SU-DHL-6 (cell line): ENCODE data around the gene TPD52L1.
A peak's percentile ranks its signal among the peaks of the same experiment; 100 is the strongest.

Source experiments
- H2AFZ ChIP-seq: fragments of 200-600 bp; sonication (generic); 2 replicates; pipeline ENCODE4 v1.6.1; 2014; ENCODE audit warnings: low read depth, mild to moderate bottlenecking, moderate library complexity, mixed read lengths, antibody characterized with exemption, low read length; ENCODE audit not compliant: severe bottlenecking
- H3F3A ChIP-seq: fragments of 200-600 bp; shearing (Covaris generic); 2 replicates; pipeline ENCODE4 v1.6.0; 2016; ENCODE audit warnings: antibody characterized with exemption, mild to moderate bottlenecking; ENCODE audit not compliant: insufficient read depth
- H3K27ac ChIP-seq: fragments of 200-600 bp; sonication (generic); 2 replicates; pipeline ENCODE4 v1.5.1; 2016; ENCODE audit warnings: low read depth, mild to moderate bottlenecking, low read length, moderate library complexity, mixed read lengths
- H3K27me3 ChIP-seq: fragments of 200-600 bp; sonication (generic), shearing (Covaris generic); 2 replicates; pipeline ENCODE4 v1.6.0; 2014; ENCODE audit warnings: mild to moderate bottlenecking, low read length
- H3K36me3 ChIP-seq: fragments of 200-600 bp; sonication (generic); 2 replicates; pipeline ENCODE4 v1.6.1; 2014; ENCODE audit warnings: mild to moderate bottlenecking, low read length, mixed read lengths
- H3K4me2 ChIP-seq: fragments of 300-600, 200-600 bp; shearing (Covaris generic), sonication (generic); 2 replicates; pipeline ENCODE4 v1.6.0; 2014; ENCODE audit warnings: low read length, low read depth, mild to moderate bottlenecking; ENCODE audit not compliant: poor library complexity, severe bottlenecking
- H3K4me3 ChIP-seq: fragments of 200-600 bp; sonication (generic); 2 replicates; pipeline ENCODE4 v1.5.1; 2014; ENCODE audit warnings: antibody characterized with exemption, low read length, mild to moderate bottlenecking, mixed read lengths; ENCODE audit not compliant: insufficient read depth, poor library complexity, severe bottlenecking
- H3K79me2 ChIP-seq: fragments of 200-600 bp; sonication (generic); 2 replicates; pipeline ENCODE4 v1.6.1; 2014; ENCODE audit warnings: mild to moderate bottlenecking, low read length, moderate library complexity; ENCODE audit not compliant: insufficient read depth
- H3K9ac ChIP-seq: fragments of 200-600 bp; sonication (generic); 2 replicates; pipeline ENCODE4 v1.7.0; 2014; ENCODE audit warnings: mild to moderate bottlenecking, low read length
- H3K9me2 ChIP-seq: fragments of 200-600 bp; sonication (generic); replicated peaks from 2 replicates; pipeline ENCODE4 v1.6.1; 2014; ENCODE audit warnings: low read length; ENCODE audit not compliant: insufficient read depth
- H3K9me3 ChIP-seq: fragments of 200-600 bp; sonication (generic); 2 replicates; pipeline ENCODE4 v1.6.1; 2014; ENCODE audit warnings: low read length, mixed read lengths; ENCODE audit not compliant: insufficient read depth
- H4K20me1 ChIP-seq: fragments of 200-600 bp; sonication (generic); 2 replicates; pipeline ENCODE4 v1.6.1; 2014; ENCODE audit warnings: low read depth, mild to moderate bottlenecking, antibody characterized with exemption, low read length, moderate library complexity, mixed read lengths
- CTCF ChIP-seq: fragments of 200-600 bp; sonication (generic); IDR thresholded peaks from one replicate; pipeline ENCODE4 v1.5.1; 2017; ENCODE audit warnings: antibody characterized with exemption, mild to moderate bottlenecking, low read length, moderate library complexity; ENCODE audit not compliant: insufficient read depth, poor library complexity, severe bottlenecking
- EZH2phosphoT487 ChIP-seq: fragments of 200-600 bp; sonication (generic), shearing (Covaris generic); conservative IDR thresholded peaks from 2 replicates; pipeline ENCODE4 v1.6.1; 2018; ENCODE audit warnings: mild to moderate bottlenecking, antibody characterized with exemption, low read length, moderate library complexity, mixed read lengths

TPD52L1 gene

GRCh38 chr6:125302840-125303511 lies 149.4 kb downstream of the TPD52L1 start:
- Histone ChIP-seq H3K79me2 (peaks cover 30% of the 10 kb centered on the region), H4K20me1 (no peaks in the 10 kb centered on the region), H3F3A (peaks cover 14% of the 10 kb centered on the region), H3K27ac (peak overlapping the region; percentile 69; the same call in 1 of the 2 replicates), H2AFZ (peak overlapping the region; percentile 68), H3K36me3 (peaks cover 19% of the 10 kb centered on the region), H3K9me2 (no peaks in the 10 kb centered on the region), H3K27me3 (no peaks in the 10 kb centered on the region), H3K9ac (no peak overlapping the region), H3K9me3 (no peaks in the 10 kb centered on the region), H3K4me3 (no peak overlapping the region), H3K4me2 (no peak overlapping the region)
- TF ChIP-seq CTCF (no peak), EZH2phosphoT487 (no peak)

- Histone ChIP-seq H3K9me3 (no peaks in the 10 kb centered on the region), H3K9me2 (no peaks in the 10 kb centered on the region), H3K27ac (no peak overlapping the region), H3K9ac (no peak overlapping the region), H3K27me3 (no peaks in the 10 kb centered on the region), H3K79me2 (peaks cover 27% of the 10 kb centered on the region), H3F3A (peaks cover 14% of the 10 kb centered on the region), H3K36me3 (peaks cover 14% of the 10 kb centered on the region), H3K4me2 (no peak overlapping the region), H2AFZ (peak overlapping the region; percentile 28), H3K4me3 (no peak overlapping the region), H4K20me1 (no peaks in the 10 kb centered on the region)
- no peak for TF ChIP-seq CTCF
Observed at GRCh38 chr6:125303512-125303854, 149.9 kb downstream of the TPD52L1 start.

GRCh38 chr6:125304970-125305660 lies 151.5 kb downstream of the TPD52L1 start:
- H2AFZ ChIP-seq: no peak overlapping the region
- no peaks in the 10 kb centered on the region for H3K9me2 ChIP-seq
- no peak for TF ChIP-seq EZH2phosphoT487
- TF ChIP-seq CTCF: no peak
- H4K20me1 ChIP-seq: no peaks in the 10 kb centered on the region
- H3K79me2 ChIP-seq: peaks cover 12% of the 10 kb centered on the region
- H3K4me2 ChIP-seq: no peak overlapping the region
- peaks cover 14% of the 10 kb centered on the region for H3F3A ChIP-seq
- H3K9ac ChIP-seq: no peak overlapping the region
- H3K4me3 ChIP-seq: no peak overlapping the region
- no peaks in the 10 kb centered on the region for H3K9me3 ChIP-seq
- H3K36me3 ChIP-seq: 0 out of 2 replicates have a peak, but pooled peaks cover 3% of the 10 kb centered on the region
- no peak overlapping the region for H3K27ac ChIP-seq
- H3K27me3 ChIP-seq: no peaks in the 10 kb centered on the region
